GM21423 (cell line): ENCODE measurements around the gene FERMT1.
"Not testable (repeated sequence)": the region's sequence is repeated elsewhere in the genome, so short reads cannot be mapped to it uniquely, and the experiment has no call there.

Experiments used
- ATAC-seq: cut with Tn5 transposase; IDR thresholded peaks from one replicate; pipeline ENCODE4 v1.9.1; 2021; ENCODE audit warnings: mild to moderate bottlenecking, moderate library complexity; ENCODE audit not compliant: unreplicated experiment

The FERMT1 gene

GRCh38 chr20:6115221-6115895 is 7.5 kb downstream of the FERMT1 start:
- no peak for ATAC-seq

GRCh38 chr20:6114696-6115095 is 8.1 kb downstream of the FERMT1 start:
- ATAC-seq: no peak

GRCh38 chr20:6113951-6114350 is 8.9 kb downstream of the FERMT1 start:
- no peak for ATAC-seq

DNA sequence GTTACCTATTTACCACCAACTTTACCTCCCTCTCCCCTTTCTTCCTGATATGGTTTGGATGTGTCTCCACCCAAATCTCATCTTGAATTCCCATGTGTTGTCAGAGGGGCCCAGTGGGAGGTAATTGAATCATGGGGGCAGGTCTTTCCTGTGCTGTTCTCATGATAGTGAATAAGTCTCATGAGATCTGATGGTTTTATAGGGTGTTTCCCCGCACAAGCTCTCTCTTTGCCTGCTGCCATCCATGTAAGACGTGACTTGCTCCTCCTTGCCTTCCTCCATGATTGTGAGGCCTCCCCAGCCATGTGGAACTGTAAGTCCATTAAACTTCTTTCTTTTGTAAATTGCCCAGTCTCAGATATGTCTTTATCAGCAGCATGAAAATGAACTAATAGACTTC is 9.9 kb downstream of the FERMT1 start:
- not testable (repeated sequence) for ATAC-seq

- no peak for ATAC-seq
Observed at GRCh38 chr20:6108330-6108729, 14.5 kb downstream of the FERMT1 start.

- no peak for ATAC-seq
Observed at GRCh38 chr20:6104493-6105188, 18.2 kb downstream of the FERMT1 start.

- ATAC-seq: no peak
Observed at GRCh38 chr20:6103301-6103700, 19.5 kb downstream of the FERMT1 start.

GRCh38 chr20:6101346-6101745 is 21.5 kb downstream of the FERMT1 start:
- no peak for ATAC-seq

GRCh38 chr20:6100246-6100645 is 22.6 kb downstream of the FERMT1 start:
- no peak for ATAC-seq

GRCh38 chr20:6099819-6100218 is 23.0 kb downstream of the FERMT1 start:
- no peak for ATAC-seq

DNA sequence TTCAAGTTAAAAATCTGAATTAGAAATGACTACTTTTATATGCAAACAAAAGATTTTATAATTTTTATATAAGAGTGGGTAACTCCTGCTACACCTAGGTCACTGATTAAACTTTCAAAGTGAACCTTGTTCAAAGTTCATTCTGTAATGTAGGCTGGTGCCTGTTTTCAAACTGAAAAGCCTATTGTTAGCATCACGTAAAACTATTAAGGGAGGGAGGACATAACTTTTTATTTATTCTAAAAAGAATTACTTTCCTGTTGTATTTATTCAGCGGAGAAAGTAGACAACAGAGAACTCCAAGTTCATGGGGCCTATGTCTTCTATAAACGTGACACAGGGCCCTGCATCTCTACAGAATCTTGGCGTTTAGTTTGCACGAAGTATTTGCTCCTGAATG is 27.4 kb downstream of the FERMT1 start:
- no peak for ATAC-seq

DNA sequence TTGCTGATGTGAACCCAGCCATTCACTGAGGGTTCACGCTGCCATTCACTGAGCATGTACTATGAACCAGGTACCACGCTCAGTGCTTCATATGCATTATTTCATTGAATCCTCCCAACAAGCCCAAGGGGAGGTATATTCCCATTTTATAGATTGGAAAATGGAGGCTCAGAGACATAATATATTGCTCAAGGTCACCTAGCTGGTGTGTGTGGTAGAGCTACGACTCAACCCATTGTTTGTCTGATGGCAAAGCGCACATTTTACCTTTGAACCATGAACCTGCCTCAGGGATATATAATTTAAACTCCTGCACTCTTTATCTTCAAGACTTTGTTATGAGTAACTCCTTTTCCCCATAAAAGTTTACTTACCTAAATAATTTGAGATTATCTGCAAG is 28.3 kb downstream of the FERMT1 start:
- no peak for ATAC-seq

GRCh38 chr20:6094063-6094462 is 28.8 kb downstream of the FERMT1 start:
- no peak for ATAC-seq

- no peak for ATAC-seq
Observed at GRCh38 chr20:6091661-6092060, 31.2 kb downstream of the FERMT1 start.

- ATAC-seq: no peak
Observed at GRCh38 chr20:6086868-6087267, 36.0 kb downstream of the FERMT1 start.

DNA sequence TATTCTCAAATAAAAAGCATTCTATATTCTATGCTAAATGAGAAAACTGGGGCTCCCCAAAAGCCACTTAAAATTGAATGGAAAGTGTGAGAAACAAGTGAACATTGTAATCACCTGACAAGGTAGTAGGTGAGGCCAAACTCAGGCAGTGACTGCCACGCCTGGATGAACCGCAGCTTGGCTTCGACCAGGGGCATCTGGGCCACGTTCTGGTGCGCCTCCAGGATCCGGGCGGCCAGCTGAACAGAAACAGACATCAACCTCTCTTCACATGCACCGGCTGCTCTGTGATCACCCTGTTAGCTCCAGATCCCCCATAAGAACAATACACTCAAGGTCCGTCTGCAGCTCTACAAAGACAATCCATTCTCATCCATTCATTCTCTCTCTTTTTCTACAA is 38.9 kb downstream of the FERMT1 start:
- ATAC-seq: no peak

- no peak for ATAC-seq
Observed at GRCh38 chr20:6081236-6081635, 41.6 kb downstream of the FERMT1 start.

DNA sequence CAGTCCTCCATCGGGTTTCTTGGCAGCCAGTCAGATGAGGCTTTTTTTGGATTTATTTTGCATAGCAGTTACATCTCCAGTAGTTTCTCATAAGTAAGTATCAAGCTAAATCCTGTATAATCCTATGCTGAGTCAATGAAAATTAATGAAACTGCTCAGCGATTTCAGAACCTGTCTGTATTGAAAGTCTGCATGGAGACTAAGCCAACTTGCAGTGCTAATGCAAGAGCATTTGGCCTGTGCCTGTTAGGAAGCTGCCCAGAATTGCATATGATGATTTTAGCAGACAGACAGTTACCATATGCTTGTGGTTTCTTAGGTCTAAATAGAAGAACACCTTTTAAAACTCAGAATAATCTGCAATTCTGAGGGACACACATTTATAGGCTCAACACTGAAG is 43.8 kb downstream of the FERMT1 start:
- no peak for ATAC-seq

- no peak for ATAC-seq
Observed at GRCh38 chr20:6075428-6076219, 47.2 kb downstream of the FERMT1 start.

- ATAC-seq: no peak
Observed at GRCh38 chr20:6074784-6075183, 48.0 kb downstream of the FERMT1 start.

- no peak for ATAC-seq
Observed at GRCh38 chr20:6074145-6074561, 48.7 kb downstream of the FERMT1 start.
